ENCODE results near the gene AFF3.
"Not testable (repeated sequence)": the region's sequence is repeated elsewhere in the genome, so short reads cannot be mapped to it uniquely, and the experiment has no call there.

The AFF3 gene

DNA sequence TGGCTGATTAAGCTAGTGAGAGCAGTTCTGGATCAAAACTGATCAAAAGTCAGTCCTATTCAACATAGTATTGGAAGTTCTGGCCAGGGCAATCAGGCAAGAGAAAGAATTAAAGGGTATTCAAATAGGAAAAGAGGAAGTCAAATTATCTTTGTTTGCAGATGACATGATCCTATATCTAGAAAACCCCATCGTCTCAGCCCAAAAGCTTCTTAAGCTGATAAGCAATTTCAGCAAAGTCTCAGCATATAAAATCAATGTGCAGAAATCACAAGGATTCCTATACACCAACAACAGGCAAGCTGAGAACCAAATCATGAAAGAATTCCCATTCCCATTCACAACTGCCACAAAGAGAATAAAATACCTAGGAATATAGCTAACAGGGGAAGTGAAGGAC lies 368.7 kb downstream of the AFF3 start:
- not testable (repeated sequence) for H3K4me3 ChIP-seq (ENCODE audit: low read length); DNase-seq (ENCODE audit: low read depth, low spot score)

DNA sequence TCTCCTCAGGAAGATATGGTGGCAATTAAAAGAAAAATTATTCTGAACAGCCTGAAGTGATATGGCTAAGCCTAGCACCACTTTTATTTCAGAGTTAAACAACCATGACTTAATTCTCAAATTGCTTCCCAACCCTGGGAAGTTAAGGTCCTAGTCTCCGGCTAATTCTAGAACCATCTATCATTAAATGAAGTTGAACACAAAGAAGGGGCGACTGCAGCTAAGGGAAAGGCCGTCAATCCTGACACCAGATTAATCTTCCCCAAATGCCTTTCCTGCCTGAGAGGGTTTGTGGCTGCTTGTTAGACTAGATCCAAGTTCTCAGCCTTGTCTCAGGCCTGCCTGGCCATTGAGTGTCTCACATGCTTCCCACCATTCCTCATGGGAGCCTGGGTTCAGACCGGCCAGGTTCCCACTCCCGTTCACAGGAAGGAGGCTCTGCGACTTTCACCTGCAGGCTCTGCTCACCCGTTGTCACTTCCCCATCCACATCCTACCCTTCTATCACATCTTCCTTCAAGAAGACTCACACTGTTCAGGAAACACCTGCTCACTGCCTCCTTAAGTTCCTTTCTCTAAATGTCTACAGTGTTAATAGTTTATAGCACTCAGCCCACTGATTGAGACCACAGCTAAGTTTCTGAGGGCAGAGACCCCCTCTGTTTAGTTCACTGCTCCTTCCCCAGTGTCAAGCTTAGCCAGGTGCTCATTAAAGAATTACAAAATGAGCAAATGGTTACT lies 369.6 kb downstream of the AFF3 start:
- DNase-seq (ENCODE audit: low read depth, low spot score), result peak; percentile 43
- no peak overlapping the region for H3K4me3 ChIP-seq (ENCODE audit: low read length)

- H3K4me3 ChIP-seq (ENCODE audit: low read length), result no peak overlapping the region
- DNase-seq (ENCODE audit: low read depth, low spot score), result no peak
Observed at GRCh38 chr2:99771681-99772333, 370.6 kb downstream of the AFF3 start.

- DNase-seq (ENCODE audit: low read depth, low spot score), result no peak
- H3K4me3 ChIP-seq (ENCODE audit: low read length), result no peak overlapping the region
Observed at GRCh38 chr2:99770876-99771275, 371.5 kb downstream of the AFF3 start.

DNA sequence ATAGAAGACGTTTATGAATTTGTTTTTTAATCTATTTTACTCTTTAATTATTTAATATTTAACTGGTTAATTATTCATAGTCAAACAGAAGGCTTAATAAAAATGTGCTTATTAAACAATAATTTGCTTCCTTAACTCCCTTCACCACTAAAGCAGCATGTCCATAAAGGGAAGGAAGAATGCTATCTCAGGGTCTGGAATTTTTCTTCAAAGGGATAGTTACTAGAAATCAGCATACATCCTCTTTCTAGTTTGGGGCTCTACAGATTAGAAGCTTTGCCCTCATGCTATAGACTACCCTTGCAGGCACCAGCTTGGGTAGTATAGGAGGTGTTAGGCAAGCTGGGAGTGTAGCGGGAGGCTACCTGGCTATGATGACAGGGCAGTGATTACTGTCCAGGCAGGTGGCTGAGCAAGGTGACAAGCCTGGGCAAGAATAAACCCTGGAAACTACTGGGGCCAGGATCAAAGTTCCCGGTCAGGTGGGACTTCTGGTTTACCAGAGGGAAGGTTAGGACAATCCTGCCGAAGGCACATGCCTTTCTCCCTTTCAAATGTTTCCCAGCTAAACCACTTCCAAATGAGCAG lies 376.6 kb downstream of the AFF3 start:
- H3K4me3 ChIP-seq (ENCODE audit: low read length), result no peak overlapping the region
- no peak for DNase-seq (ENCODE audit: low read depth, low spot score)

- no peak overlapping the region for H3K4me3 ChIP-seq (ENCODE audit: low read length)
- DNase-seq (ENCODE audit: low read depth, low spot score), result no peak
Observed at GRCh38 chr2:99763764-99764163, 378.6 kb downstream of the AFF3 start.

DNA sequence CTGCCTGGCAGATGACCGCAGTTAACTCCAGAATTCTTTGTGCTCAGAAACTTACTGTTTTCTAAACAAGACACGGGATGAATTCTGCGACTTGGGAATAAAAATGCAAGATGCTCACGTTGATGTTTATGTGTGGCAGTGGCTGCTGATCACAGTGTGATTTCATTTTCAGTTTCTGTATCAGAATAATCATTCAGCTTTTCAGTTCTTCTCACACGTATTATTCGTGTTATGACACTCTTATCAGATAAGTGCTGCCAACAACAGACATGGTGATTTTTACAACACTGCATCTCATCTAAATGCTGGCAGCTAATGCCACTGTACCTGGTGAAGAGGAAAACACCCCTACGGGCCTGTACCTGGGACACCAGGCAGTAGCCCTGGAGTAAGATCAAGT lies 379.7 kb downstream of the AFF3 start:
- H3K4me3 ChIP-seq (ENCODE audit: low read length), result no peak overlapping the region
- no peak for DNase-seq (ENCODE audit: low read depth, low spot score)

DNA sequence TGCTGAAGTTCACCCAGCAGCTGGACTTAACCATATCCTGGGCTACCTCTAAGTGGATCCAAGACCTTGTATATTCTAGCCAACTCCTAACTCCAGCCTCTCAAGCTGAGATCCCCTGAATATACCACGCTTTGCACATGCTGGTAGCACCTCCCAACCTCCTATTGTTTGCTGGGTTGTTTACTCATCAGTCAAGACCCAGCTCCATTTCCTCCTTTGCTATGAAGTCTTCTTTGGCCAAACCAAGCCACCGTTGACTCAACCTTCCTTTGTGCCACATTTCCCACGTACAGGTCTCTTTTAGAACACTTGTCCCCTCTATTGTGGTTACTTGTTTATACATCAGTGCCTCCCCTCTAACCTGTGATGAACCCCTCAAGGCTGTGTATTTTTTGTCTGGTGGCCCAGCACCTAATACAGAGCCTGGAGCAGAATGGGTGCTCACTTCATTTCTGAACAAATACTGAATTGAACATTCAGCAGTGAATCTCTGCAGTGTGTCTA lies 384.7 kb downstream of the AFF3 start:
- no peak overlapping the region for H3K4me3 ChIP-seq (ENCODE audit: low read length)
- no peak for DNase-seq (ENCODE audit: low read depth, low spot score)

GRCh38 chr2:99756059-99756458 lies 386.3 kb downstream of the AFF3 start:
- H3K4me3 ChIP-seq (ENCODE audit: low read length), result no peak overlapping the region
- DNase-seq (ENCODE audit: low read depth, low spot score), result no peak

- H3K4me3 ChIP-seq (ENCODE audit: low read length), result no peak overlapping the region
- DNase-seq (ENCODE audit: low read depth, low spot score), result no peak
Observed at GRCh38 chr2:99754210-99754609, 388.2 kb downstream of the AFF3 start.

- no peak for DNase-seq (ENCODE audit: low read depth, low spot score)
- H3K4me3 ChIP-seq (ENCODE audit: low read length), result no peak overlapping the region
Observed at GRCh38 chr2:99753505-99753904, 388.9 kb downstream of the AFF3 start.

- H3K4me3 ChIP-seq (ENCODE audit: low read length), result no peak overlapping the region
- DNase-seq (ENCODE audit: low read depth, low spot score), result no peak
Observed at GRCh38 chr2:99748344-99748743, 394.0 kb downstream of the AFF3 start.

DNA sequence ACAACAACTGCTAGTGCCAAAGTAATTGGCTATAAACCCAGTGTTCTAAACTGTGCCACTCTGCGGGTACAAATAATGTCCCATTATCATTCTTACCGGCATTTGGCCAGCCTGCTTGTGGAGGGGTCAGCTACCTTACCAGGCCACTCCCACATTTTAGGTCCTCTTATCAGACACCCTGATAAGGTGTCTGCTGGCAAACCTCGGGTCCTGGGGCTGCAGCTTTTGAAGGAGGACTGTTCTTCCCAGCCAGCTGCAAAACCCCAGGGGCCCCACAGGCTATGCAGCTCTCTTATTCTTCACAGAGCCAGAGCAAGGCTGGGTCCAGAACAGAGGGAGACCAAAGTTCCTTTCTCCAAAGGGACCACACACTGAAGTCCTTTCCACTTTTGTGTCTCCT lies 394.5 kb downstream of the AFF3 start:
- H3K4me3 ChIP-seq (ENCODE audit: low read length), result no peak overlapping the region

GRCh38 chr2:99743146-99743545 lies 399.2 kb downstream of the AFF3 start:
- no peak for DNase-seq (ENCODE audit: low read depth, low spot score)
- no peak overlapping the region for H3K4me3 ChIP-seq (ENCODE audit: low read length)

More for the DNA sequence above, 394.5 kb downstream of the AFF3 start:
- DNase-seq (ENCODE audit: low read depth, low spot score), result no peak

DNA sequence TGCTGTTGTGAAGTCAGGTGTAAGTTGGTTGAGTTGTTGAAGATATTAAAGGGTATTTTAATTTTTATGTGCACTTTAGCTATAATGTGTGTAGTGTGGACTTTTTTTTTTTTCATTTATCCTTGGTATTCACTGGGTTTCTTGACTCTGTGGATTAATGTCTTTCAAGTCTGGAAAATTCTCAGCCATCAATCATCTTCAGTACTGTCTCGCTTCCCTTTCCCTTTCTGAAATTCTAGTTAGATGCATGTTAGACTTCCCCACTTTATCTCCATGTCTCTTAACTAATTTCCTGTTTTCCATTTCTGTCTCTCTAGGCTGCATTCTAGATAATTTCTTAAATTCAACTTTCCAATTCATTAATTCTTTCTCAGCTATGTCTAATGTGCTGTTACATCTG lies 404.9 kb downstream of the AFF3 start:
- DNase-seq (ENCODE audit: low read depth, low spot score), result no peak
- no peak overlapping the region for H3K4me3 ChIP-seq (ENCODE audit: low read length)

GRCh38 chr2:99735753-99736152 lies 406.6 kb downstream of the AFF3 start:
- no peak for DNase-seq (ENCODE audit: low read depth, low spot score)
- no peak overlapping the region for H3K4me3 ChIP-seq (ENCODE audit: low read length)

DNA sequence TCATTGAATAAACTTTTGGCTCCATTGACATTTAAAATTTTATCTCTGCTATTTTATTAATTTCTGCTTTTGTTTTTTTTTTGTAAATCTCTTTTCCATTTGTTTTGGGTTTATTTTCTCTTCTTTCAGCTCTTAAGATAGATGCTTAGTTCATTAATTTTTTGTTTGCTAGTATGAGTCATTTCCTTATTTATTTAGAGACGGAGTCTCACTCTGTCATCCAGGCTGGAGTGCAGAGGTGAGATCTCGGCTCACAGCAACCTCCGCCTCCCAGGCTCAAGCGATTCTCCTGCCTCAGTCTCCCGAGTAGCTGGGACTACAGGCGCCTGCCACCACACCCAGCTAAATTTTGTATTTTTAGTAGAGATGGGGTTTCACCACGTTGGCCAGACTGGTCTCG lies 407.1 kb downstream of the AFF3 start:
- not testable (repeated sequence) for DNase-seq (ENCODE audit: low read depth, low spot score); H3K4me3 ChIP-seq (ENCODE audit: low read length)

GRCh38 chr2:99734236-99734635 lies 408.2 kb downstream of the AFF3 start:
- no peak for DNase-seq (ENCODE audit: low read depth, low spot score)
- H3K4me3 ChIP-seq (ENCODE audit: low read length), result no peak overlapping the region

DNA sequence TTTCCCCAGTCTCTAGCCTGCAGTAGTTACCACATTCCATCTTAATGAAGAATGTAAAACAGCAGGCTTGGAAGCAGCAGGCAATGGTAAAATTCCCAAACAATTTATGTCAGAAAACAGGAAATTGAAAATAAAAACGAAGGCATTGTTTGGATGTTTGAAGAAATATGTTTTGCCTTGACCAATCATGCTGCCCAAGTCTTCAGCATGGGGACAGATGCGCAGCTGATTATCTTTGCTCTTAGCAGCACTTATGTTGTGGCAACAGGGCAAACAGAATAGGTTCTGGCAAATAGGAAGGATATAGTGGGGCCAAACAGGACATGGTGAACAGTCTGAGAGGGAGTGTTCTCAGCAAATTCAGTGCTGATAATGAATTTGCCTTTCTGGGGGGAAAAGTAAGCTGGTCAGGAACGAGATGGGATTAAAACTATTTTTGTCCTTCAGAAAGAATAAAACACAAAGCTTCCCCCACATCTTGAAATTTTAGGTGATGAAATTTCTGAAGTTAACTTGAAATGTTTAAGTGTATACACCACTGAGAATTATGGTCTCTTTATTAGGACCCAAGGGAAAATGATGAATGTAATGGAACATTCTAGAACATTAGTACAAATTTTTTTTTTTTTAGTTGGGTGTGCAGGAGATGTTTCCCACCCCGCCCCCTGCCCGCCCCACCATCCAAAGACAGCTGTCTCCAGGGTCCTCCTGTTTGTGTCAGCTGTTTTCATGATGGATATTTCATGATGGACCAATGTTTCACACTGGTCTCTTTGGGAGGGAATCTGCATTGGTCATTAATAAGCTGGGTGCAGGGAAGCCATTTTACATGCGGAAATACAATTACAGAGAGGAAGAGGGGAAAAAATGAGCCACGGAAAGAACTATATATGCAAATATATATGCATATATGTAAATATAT lies 413.0 kb downstream of the AFF3 start:
- no peak overlapping the region for H3K4me3 ChIP-seq (ENCODE audit: low read length)
- DNase-seq (ENCODE audit: low read depth, low spot score), result no peak
